ENCODE data around the gene SEC61G.
A peak's percentile ranks its signal among the peaks of the same experiment; 100 is the strongest.

The SEC61G gene

DNA sequence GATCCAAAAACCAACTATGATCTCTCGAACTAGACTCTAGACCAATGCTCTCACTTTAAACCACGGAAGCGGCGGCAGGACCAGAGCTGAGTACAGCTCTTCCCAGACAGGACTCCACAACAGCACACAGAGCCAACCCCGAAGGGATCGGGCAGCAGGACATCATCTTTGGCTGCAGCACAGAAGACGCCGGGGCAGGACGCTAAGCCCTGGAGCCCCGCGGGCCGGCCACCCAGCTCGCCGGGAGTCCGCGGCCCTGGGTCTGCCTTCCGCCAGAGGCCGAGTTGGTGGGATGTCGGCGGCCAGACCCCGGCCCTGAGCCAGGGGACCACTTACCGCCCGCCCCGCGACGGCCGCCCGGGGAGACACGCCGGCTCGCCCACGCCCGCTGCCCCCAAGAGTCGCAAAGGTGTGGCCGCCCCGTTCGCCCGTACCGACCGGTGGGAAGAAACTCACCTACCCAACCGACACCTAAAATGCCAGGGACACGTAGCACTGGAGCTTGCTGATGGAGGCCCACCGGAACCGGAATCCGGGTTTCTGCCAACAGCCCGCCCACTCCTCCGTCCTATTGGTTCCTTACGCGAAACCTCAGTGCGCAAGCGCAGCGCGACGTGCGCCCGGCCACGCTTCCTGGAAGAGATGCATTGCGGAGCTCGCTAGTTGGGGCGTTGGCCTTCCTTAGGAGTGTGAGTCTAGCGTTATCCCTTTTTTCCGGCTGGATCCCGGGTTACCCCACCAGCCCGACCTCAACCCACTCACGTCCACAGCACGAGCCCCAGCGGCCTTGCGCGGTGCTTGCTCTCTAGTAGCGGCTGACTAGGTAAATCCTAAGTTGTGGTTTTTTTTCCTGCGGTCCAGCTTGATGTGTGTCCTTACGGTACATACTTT lies at the start of gene SEC61G:
TSS of gene SEC61G (minus strand) at position 510 of the 891 bp plus-strand sequence. CDS start 1,623 bp downstream, outside the sequence.
- DNase-seq: peak; percentile 92

GRCh38 chr7:54802841-54803240 lies 43.8 kb upstream of the SEC61G start:
- no peak for DNase-seq

- no peak for DNase-seq
Measured at GRCh38 chr7:54802114-54802513, 43.1 kb upstream of the SEC61G start.

GRCh38 chr7:54799792-54800191 lies 40.8 kb upstream of the SEC61G start:
- DNase-seq: no peak

DNA sequence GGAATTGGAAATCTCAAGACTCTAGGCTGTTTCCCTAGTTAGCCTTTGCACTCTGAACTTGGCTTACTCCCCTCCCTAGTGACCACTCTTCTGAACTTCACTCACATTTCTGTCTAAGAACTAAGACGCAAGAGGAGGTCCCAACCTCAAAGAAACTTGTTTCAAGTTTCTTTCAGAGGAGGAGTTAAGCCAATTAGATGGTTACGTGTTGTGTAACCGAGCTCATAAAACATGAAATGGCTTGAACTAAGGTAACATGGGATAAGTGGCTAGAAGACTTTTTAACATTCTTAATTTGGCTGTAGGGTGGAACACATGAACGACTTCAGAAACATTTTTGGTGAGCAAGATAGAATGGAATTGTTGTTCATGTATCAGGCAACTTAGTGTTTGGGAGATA lies 39.5 kb upstream of the SEC61G start:
- no peak for DNase-seq

- no peak for DNase-seq
Measured at GRCh38 chr7:54796853-54797252, 37.8 kb upstream of the SEC61G start.

DNA sequence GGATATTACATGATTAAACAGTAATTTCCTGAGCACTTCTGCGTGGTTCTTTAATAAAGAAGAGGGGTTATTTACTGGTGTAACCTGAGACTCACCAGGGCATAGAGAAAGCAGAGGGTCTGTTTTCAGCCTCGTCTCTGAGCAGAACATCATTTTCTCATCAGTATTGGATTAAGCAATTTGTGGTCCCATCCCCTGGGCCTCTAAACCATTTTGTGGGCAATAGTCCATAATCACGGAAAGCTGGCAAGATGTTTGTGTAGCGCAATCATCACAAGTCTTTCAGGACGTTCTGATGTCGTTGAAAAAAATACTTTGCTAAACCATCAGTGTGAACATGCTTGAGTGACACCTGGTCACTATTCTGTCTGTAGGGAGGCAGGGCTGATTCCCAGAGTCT lies 37.1 kb upstream of the SEC61G start:
- no peak for DNase-seq

DNA sequence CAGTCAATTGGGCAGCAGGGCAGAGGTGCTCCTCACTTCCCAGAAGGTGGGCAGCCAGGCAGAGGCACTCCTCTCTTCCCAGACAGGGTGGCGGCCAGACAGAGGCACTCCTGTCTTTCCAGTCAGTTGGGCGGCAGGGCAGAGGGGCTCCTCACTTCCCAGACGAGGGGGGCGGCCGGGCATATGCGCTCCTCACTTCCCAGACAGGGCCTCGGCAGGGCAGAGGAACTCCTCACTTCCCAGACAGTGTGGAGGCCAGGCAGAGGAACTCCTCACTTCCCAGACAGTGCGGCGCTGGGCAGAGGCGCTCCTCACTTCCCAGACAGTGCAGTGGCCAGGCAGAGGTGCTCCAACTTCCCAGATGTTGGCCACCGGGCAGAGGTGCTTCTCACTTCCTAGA lies 33.4 kb upstream of the SEC61G start:
- DNase-seq: no peak

DNA sequence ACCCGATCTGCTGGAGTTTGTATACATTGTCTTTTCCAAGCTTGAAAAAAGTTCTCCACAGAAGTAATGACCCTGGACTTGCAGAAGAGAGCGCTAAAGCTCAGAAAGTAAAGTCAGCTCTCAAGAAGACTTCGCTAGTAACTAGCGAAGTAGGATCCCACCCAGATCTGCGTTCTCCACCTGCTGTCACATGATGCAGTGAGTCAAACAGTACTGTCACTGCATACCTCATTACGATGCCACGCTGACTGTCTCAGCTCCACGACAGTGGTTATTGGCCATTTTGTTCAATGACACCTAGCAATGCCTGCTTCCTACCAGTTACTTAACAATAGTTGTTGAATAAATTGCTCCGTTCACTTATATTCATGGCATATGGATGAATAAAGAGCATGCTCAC lies 29.7 kb upstream of the SEC61G start:
- peak; percentile 81 for DNase-seq

- no peak for DNase-seq
Measured at GRCh38 chr7:54785261-54785660, 26.2 kb upstream of the SEC61G start.

GRCh38 chr7:54783952-54784351 lies 24.9 kb upstream of the SEC61G start:
- no peak for DNase-seq

DNA sequence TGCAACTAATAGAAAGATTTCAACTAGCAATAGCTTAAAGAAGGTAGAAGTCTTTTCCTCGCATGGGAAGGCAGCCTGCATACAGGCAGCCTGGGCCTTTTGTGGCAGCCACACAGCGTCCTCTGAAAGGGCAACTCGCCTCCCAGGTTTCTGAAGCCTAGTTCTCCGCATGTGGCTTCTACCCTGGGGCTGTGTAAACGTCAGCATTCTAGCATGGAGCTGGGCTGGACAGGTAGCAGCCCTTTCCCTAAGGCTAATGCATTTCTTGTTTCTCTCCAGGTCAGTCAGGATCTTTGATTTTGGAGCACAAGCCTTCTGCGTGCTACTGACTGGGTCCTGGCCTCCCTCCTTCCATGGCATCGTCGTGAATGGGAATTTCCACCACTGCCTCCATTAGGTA lies 23.8 kb upstream of the SEC61G start:
- DNase-seq: no peak

- DNase-seq: no peak
Measured at GRCh38 chr7:54782314-54782713, 23.3 kb upstream of the SEC61G start.

DNA sequence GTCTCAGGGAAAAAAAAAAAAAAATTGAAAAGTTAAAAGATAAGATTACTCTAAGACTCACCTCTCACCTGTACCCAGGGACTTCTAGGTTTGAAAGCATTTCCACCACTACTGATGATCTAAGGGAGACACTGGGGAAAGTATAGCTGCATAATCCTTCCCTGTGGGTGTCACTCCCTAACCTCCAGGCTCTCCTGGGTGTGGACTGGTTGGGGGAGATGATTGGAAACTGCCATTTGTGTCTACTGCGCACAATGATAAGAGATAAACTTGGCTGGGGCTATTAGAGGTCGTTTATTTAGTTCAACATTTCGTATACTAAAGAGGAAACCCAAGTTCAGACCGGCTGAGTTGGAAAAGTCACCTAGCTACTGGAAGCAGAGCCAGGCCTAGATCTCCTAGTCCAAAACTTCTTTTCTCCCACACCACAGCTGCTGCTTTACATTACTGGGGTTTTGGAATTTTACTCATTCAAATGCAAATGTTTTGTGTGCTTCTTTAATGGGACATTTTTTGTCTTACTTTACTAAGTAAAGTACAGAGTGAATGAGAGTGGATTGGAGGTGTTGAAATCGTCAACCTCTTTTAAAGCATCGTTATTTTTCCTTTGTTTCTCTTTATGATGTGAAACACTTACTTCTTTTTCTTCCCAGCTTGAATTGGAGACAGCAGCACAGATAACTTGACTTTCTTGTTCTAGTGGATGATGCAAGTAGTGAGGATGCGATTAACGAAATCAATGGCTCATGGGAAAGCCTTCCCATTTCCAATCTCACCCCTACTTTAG lies 22.3 kb upstream of the SEC61G start:
- DNase-seq: no peak

DNA sequence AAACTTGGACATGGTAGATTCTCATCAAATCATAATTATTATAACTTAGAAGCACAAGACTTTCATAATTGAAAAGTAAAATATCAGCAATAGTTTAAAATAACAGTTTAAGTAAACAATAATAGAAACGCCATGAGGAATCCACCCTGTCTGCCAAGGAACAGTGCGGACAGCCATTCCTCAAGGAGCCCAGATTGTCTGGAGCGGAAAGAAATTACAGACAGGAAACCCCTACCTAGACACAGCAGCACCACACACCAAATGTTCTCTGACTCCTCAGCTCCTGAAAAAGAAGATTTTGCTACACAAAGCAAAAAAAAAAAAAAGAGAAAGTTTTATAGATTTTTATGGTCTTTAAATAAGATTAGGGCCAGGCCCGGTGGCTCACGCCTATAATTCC lies 21.5 kb upstream of the SEC61G start:
- DNase-seq: no peak

- no peak for DNase-seq
Measured at GRCh38 chr7:54778696-54779540, 19.9 kb upstream of the SEC61G start.

DNA sequence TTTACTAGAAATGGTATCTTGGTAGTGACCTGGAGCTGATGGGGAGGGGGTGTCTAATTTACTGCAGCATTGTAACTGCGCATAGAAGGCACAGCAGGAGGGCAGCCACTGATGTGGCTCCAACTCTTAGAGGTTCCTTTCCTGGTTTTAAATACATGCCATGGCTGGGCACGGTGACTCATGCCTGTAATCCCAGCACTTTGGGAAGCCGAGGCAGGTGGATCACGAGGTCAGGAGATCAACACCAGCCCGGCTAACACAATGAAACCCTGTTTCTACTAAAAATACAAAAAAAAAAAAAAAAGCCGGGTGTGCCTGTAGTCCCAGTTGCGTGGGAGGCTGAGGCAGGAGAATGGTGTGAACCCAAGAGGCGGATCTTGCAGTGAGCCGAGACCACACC lies 19.2 kb upstream of the SEC61G start:
- DNase-seq: no peak

DNA sequence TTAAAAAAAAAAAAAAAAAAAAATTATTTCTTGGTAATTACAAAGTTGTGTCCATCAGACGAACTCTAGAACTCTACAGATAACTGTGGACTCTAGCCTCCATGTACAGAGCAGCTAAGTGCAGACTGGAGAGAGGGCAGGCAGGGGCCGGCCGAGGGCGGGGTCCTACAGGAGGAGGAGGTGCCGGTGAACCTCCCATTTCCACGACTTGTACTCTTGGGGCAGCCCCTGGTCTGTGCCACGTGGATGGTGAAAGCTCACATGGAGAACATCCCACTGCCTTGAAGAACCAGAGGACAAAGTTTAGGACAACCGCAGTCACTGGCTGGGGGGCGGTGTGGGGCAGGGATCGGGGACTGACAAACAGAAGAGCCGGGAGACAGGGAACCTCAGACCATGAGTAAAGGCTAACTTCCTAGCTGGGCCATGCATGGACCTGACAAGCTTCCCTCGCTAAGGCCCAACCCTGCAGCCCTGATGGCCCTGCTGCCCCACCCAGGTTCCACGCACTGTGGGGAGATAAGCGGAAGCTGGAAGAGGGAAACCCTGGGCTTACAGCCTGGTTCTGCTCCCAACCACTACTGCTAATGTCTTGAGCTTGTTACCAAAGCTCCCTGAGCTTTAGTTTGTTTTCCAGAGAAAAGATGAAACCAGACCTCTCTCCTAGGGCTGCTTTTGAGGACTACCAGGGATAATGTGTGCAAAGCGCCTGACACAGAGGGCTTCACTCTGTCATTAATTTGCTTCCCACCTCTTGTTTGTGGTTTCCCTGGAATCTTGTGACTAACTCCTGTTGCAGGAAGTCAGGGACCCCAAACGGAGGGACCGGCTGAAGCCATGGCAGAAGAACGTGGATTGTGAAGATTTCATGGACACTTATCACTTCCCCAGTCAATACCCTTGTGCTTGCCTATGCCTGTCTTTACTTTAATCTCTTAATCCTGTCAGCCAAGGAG lies 16.1 kb upstream of the SEC61G start:
- no peak for DNase-seq

- DNase-seq: peak; percentile 77
Measured at GRCh38 chr7:54773472-54774399, 14.7 kb upstream of the SEC61G start.

- DNase-seq: no peak
Measured at GRCh38 chr7:54769203-54769602, 10.2 kb upstream of the SEC61G start.

DNA sequence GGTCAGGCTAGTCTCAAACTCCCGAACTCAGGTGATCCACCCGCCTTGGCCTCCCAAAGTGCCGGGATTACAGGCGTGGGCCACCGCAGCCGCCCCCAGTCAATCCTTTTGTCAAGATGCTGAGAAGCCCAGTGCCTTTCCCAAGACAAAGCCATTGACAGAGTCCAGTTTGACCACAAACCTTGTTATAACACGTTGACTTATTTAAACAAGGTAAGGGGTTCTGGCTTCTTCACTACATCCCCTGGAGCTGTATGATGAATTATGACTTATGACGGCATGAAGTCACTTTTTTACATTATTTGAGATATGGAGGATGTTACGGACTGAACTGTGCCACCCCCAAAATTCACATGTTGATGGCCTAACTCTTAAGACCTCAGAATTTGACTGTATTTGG lies 5.8 kb upstream of the SEC61G start:
- no peak for DNase-seq

Measured in NCI-H1694 treated with DMSO at 0.1 percent for 48 hours (cell line).